GM18907 (cell line): ENCODE results near the gene DFFB.

Experiments used
- ATAC-seq: cut with Tn5 transposase; IDR thresholded peaks from one replicate; pipeline ENCODE4 v1.9.1; 2021; ENCODE audit warnings: mild to moderate bottlenecking, moderate library complexity; ENCODE audit not compliant: unreplicated experiment

Gene DFFB

GRCh38 chr1:3869751-3870301, 12.6 kb downstream of the DFFB start:
- ATAC-seq, result no peak

- ATAC-seq, result no peak
Measured at GRCh38 chr1:3871451-3871805, 14.2 kb downstream of the DFFB start.

GRCh38 chr1:3872546-3872945, 15.3 kb downstream of the DFFB start:
- no peak for ATAC-seq

GRCh38 chr1:3874736-3875135, 17.5 kb downstream of the DFFB start:
- ATAC-seq, result no peak

- no peak for ATAC-seq
Measured at GRCh38 chr1:3876716-3877115, 19.4 kb downstream of the DFFB start.

- no peak for ATAC-seq
Measured at GRCh38 chr1:3879099-3879498, 21.8 kb downstream of the DFFB start.

- ATAC-seq, result no peak
Measured at GRCh38 chr1:3879787-3880428, 22.6 kb downstream of the DFFB start.

- no peak for ATAC-seq
Measured at GRCh38 chr1:3880429-3881192, 23.3 kb downstream of the DFFB start.

- no peak for ATAC-seq
Measured at GRCh38 chr1:3881193-3881480, 23.9 kb downstream of the DFFB start.

- ATAC-seq, result no peak
Measured at GRCh38 chr1:3883194-3883925, 26.1 kb downstream of the DFFB start.

GRCh38 chr1:3884966-3885365, 27.7 kb downstream of the DFFB start:
- no peak for ATAC-seq

- ATAC-seq, result no peak
Measured at GRCh38 chr1:3885611-3886010, 28.3 kb downstream of the DFFB start.

GRCh38 chr1:3886106-3886670, 28.9 kb downstream of the DFFB start:
- ATAC-seq, result no peak

GRCh38 chr1:3886691-3887090, 29.4 kb downstream of the DFFB start:
- no peak for ATAC-seq

- ATAC-seq, result no peak
Measured at GRCh38 chr1:3888301-3888700, 31.0 kb downstream of the DFFB start.

- ATAC-seq, result no peak
Measured at GRCh38 chr1:3889936-3890335, 32.7 kb downstream of the DFFB start.

- no peak for ATAC-seq
Measured at GRCh38 chr1:3890389-3891328, 33.4 kb downstream of the DFFB start.

- ATAC-seq, result no peak
Measured at GRCh38 chr1:3891329-3891865, 34.1 kb downstream of the DFFB start.

- no peak for ATAC-seq
Measured at GRCh38 chr1:3892748-3893147, 35.5 kb downstream of the DFFB start.

- ATAC-seq, result no peak
Measured at GRCh38 chr1:3893190-3893589, 35.9 kb downstream of the DFFB start.
